SH-SY5Y (cell line): Measurements from ENCODE around the gene HLCS.

ENCODE experiments used
- GATA2 ChIP-seq: IDR thresholded peaks from 2 replicates; pipeline ENCODE4 v1.6.1; 2011; ENCODE audit warnings: mild to moderate bottlenecking, low read depth, low read length
- GATA3 ChIP-seq: IDR thresholded peaks from 2 replicates; pipeline ENCODE4 v1.6.1; 2011; ENCODE audit warnings: low read depth, mild to moderate bottlenecking, low read length, moderate library complexity

DNA sequence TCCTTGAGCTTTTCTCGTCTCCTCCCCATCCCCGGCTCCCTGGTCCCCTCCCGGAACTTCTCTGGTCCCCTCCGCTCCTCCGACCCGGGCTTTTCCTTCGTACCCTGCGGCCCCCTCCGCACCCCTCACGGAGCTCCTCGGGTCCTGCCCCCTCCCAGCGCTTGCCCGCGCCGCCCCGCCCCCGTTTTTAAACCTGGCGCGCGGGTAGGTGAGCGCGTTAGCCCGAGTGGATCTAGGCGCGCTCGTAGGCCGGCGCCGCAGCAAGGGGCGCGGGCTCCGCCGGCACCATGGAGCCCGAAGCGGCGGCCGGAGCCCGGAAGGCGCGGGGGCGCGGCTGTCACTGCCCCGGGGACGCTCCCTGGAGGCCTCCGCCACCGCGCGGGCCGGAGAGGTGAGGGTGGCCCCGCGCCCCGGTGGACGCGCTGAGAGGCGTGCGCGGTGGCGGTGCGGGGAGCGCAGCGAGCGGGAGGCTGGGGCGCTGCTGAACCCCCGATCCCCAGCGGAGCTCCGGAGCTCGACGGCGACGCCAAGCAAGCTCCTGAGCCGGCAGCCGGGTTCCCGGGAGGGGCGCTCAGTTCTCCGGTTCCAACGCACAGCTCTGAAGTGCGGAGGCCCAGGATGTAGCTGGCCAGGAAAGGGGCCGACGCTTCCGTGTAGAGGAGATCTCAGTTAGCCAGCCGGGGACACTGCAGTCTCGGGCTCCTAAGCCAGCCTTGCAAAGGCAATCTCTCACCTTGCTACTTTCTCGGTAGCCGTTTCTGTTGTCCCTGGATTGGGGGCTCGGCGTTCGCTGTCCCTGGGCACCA is 40.2 kb upstream of the HLCS start, which contains the start of gene RIPPLY3:
- TF ChIP-seq GATA2 = no peak
- no peak for TF ChIP-seq GATA3
